Rectal smooth muscle tissue (tissue), 1 donor: ENCODE data around the gene LRPAP1.
"Not testable (repeated sequence)": the region's sequence is repeated elsewhere in the genome, so short reads cannot be mapped to it uniquely, and the experiment has no call there.

Experiments used
- H3K27ac ChIP-seq: one replicate; pipeline ENCODE4 v1.7.0; 2013; ENCODE audit warnings: low read depth, low read length, inconsistent platforms
- H3K27me3 ChIP-seq: one replicate; pipeline ENCODE4 v1.7.0; 2013; ENCODE audit warnings: low read length; ENCODE audit not compliant: control insufficient read depth, insufficient read depth
- H3K36me3 ChIP-seq: one replicate; pipeline ENCODE4 v1.7.0; 2013; ENCODE audit warnings: low read length; ENCODE audit not compliant: control insufficient read depth, insufficient read depth
- H3K4me1 ChIP-seq: one replicate; pipeline ENCODE4 v1.7.0; 2013; ENCODE audit warnings: low read length; ENCODE audit not compliant: control insufficient read depth, insufficient read depth
- H3K4me3 ChIP-seq: one replicate; pipeline ENCODE4 v1.7.0; 2013; ENCODE audit warnings: low read length
- H3K9ac ChIP-seq: one replicate; pipeline ENCODE4 v1.7.0; 2013; ENCODE audit warnings: low read length

Gene LRPAP1, protein sequence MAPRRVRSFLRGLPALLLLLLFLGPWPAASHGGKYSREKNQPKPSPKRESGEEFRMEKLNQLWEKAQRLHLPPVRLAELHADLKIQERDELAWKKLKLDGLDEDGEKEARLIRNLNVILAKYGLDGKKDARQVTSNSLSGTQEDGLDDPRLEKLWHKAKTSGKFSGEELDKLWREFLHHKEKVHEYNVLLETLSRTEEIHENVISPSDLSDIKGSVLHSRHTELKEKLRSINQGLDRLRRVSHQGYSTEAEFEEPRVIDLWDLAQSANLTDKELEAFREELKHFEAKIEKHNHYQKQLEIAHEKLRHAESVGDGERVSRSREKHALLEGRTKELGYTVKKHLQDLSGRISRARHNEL

DNA sequence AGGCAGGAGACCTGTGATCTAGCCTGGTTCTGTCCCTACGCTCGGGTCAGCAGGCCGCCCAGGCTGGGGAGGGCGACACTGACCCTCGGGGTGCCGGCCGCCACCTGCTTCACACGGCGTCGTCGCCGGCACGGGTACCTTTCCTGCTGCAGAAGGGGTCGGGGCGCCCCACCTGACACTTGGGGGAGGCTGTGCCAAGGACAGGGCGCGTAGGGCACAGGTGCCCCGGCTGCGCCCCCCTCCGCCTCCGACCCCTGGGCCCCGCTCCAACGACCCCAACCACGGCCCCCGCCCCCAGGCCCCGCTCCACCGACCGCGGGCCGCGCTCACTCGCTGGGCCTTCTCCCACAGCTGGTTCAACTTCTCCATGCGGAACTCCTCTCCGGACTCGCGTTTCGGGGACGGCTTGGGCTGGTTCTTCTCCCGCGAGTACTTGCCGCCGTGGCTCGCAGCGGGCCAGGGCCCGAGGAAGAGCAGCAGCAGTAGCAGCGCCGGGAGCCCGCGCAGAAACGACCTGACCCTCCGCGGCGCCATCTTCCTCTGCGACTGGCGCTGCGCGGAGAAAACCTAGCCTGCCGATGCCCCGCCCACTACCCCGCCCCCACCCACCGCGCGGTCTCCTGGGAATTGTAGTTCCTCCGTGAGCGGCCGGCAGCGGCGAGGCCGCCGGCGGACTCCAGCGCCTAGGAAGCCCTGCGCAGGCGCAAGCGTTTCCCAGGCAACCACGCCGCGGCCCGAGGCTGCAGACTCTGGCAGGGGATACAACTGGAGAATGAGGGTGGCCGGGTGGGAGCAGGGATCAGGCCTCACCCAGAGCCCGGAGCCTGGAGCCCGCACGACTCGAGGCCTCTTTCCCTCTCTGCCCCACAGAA is at the start of gene LRPAP1:
LRPAP1 (minus strand) TSS at position 544 of the 872 bp plus-strand sequence; CDS start at position 534, 10 bp downstream.
- Histone ChIP-seq H3K27ac (peak within 1 kb of the TSS; percentile 77), H3K27me3 (no peaks in the 10 kb centered on the region)

DNA sequence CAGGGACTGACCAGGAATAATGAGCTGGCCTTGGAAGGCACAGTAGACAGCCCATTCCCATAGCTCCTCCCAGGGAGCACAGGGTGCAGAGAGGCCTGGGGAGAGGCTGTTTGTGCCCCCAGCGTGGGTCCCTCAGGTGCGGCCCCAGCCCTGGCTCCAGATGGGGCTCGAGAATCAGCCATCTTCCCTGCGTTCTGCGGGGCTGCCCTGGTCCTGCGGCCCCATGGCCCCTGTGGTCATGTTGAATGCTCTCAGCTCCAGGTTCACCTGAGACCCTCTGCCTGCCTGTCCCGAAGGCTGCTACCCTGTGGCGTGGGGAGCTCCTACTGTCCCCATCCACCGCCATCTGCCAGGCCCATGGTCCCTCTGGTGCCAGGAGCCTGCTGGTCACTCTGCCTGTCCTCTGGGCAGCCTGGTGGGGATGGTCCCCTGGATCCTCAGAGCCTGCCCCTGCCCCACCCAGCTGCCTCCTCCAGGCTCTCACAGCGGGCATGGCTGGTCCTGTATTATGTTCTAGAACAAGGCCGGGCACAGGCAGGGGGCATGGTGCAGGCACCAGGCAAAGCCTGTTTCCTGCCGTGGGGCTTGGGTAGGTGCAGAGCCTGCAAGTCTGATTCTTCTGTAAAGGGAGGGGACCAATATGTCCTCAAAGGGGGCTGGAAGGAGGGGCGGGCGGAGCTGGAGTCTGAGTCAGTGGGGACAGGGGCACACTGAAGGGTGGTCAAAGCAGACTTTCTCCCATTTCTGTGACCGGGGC is 49.3 kb upstream of the LRPAP1 start:
- H3K36me3 ChIP-seq, H3K27ac ChIP-seq, H3K4me3 ChIP-seq, H3K27me3 ChIP-seq, H3K4me1 ChIP-seq, H3K9ac ChIP-seq: not testable (repeated sequence)

More for the DNA sequence above, at the start of gene LRPAP1:
- H3K4me3 ChIP-seq = peak within 1 kb of the TSS; percentile 80
- peak within 1 kb of the TSS; percentile 42 for H3K9ac ChIP-seq
- H3K4me1 ChIP-seq = peaks cover 13% of the 10 kb centered on the region
- peaks cover 5% of the 10 kb centered on the region for H3K36me3 ChIP-seq

DNA sequence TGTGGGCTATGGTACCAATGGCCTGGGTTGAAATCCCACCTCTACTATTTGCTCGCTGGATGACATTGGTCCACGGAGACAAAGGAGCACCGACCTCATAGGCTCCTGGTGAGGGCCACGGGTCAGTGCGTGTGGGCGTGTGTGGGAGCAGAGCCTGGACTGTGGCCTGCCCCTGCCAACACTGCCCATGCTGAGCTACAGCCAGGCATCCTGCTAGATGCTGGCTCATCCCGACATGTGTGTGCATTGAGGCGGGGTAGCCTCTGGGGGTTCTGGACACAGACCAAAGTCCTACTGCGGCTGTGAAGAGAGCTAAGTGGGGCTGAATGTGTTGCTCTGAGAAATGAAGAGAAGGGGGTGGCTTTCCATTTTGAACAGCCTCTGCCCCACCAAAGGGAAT is 48.6 kb upstream of the LRPAP1 start:
- H3K4me1 ChIP-seq, H3K27me3 ChIP-seq, H3K4me3 ChIP-seq, H3K27ac ChIP-seq, H3K36me3 ChIP-seq, H3K9ac ChIP-seq: not testable (repeated sequence)

DNA sequence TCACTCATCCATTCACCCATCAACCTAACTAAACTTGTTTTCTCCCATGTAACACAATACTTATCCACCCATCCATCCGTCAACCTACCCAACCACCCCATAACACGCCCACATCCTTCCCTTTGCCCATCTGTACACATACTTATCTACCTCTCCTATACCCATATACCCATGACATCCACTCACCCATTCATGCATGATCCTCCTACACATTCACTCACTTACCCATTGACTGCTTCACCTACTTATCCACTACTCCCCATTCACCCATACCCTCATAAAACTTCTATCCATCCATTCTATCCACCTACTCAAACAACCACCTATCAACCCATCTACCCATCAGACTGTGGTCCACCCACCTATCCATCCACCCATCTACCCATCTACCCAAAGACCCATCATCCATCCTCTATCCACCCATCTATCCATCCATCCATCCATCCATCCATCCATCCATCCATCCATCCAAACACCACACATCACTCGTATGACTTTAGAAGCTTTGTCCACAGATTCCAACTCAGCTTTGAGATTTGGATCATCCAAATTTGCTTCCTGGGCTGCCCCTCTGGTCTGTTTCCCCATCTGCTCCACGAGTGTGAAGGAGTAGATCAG is 46.4 kb upstream of the LRPAP1 start:
- not testable (repeated sequence) for H3K27ac ChIP-seq, H3K36me3 ChIP-seq, H3K27me3 ChIP-seq, H3K9ac ChIP-seq, H3K4me1 ChIP-seq, H3K4me3 ChIP-seq

DNA sequence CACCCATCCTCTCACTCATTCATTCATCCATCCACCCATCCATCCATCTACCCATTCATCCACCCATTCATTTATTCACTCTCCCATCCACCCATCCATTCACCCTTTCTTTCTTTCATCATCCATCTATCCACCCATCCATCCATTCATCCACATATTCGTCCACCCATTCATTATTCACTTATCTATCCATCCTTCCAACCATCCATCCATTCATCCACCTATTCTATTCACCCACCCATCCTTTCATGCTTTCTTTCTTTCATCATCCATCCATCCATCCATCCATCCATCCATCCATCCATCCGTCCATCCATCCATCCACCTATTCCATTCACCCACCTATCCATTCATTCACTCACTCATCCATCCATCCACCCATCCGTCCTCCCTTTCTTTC is 45.8 kb upstream of the LRPAP1 start:
- H3K27me3 ChIP-seq, H3K4me3 ChIP-seq, H3K36me3 ChIP-seq, H3K9ac ChIP-seq, H3K4me1 ChIP-seq, H3K27ac ChIP-seq: not testable (repeated sequence)

DNA sequence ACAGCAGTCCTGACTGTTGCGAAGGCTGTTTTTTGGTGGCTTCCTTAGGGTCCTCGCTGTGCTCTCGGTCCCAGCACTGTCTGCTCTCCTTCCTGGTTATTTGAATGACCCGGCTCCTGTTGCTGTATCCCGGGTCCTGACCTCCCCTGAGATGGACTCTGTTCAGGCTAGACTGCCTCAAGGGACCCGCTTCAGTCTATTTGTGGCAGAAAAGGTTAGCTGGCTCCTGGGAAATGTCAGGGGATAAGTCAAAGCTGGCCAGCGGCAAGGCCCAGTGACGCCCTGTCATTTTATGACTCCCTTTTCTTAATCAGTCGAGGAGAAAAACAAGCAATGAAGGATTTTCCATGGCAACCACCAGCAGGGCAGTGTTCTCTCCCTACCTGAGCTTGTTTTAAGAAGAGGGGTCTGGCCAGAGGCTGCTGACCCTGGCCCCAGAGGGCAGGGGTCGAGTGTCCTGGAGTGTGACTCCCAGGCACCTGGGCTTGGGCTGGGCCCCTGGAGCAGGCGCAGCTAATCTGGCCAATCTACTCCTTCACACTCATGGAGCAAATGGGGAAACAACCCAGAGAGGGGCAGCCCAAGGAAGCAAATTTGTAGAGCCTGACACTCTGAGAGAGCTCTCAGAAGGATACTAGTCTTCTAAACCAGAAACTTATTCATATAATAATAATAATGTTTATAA is 45.1 kb upstream of the LRPAP1 start:
- not testable (repeated sequence) for H3K27ac ChIP-seq, H3K9ac ChIP-seq, H3K4me3 ChIP-seq, H3K4me1 ChIP-seq, H3K27me3 ChIP-seq, H3K36me3 ChIP-seq

DNA sequence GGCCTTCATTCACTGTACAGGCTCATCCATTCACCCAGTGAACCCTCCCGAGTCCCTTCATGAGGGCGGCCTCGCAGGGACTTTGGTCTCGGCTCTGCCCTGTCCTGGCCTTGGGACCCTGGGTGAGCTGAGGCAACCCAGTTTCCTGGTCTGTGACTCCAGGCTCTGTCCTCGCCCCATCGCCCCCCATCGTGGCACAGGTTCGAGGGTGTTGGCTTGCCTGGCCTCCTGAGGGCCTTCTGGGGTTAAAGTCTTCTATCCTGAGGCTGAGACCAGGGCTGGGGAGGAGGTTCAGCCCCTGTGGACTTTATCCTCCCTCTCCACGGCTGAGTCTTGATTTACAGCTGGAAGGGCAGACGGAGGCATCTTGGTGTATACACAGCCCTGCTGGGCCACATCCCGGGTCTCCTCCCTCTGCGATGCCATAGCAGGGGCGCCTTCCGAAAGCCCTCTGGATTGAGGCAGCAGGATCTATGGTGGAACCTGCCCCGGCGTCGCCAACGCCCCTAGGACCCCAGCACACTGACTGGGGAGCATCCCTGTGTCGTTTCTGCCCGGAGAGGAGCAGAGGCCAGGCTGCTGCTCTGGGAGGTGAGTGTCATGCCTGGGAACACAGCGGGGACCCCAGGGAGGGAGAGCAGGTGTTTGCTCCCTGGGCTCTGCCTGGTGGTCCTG is 44.4 kb upstream of the LRPAP1 start:
- H3K27me3 ChIP-seq, H3K4me3 ChIP-seq, H3K9ac ChIP-seq, H3K36me3 ChIP-seq, H3K27ac ChIP-seq, H3K4me1 ChIP-seq: not testable (repeated sequence)

DNA sequence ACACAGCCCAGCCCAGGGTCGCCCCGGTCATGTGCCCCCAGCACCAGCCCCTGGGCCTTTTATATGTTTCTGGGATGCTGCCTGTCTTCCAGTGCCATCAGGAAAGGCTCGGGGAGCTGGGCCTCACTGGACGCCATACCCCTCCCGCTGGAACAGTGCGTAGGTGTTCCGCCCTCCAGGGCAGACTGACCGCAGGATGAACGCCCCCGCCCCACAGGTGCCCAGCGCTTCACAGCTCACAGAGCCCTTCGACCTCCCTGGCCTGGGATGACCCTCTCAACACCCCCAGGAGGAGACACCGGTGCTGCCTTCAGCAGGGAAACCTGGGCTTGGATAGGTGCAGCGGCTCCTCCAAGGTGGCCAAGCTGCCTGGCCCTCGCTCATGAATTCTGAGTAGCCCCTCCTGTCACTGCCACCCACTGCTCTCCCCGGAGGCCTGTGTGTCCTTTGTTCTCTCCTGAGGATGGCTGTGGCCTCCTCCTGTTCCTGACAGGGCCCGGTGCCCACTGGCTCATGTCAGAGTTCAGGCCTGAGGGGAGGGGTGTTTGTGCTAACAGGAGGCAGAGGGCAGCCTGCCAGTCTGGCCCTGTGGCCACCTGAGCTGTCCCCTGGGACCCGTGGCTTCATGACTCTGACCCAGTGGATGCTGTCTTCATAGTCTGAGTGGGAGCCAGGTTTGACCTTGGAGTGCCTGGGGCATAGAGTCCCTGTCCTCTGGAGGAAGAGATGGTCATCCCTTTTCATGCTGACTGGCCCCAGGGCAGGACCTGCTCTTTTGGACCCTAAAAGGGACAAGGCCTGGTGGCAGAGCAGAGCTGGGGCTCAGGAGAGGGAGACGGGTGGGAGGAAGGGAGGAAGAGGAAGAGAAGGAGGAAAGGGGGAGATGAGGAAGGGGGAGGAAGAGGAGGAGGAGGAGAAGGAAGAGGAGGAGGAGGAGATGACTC is 43.5 kb upstream of the LRPAP1 start:
- not testable (repeated sequence) for H3K36me3 ChIP-seq, H3K4me3 ChIP-seq, H3K9ac ChIP-seq, H3K4me1 ChIP-seq, H3K27ac ChIP-seq, H3K27me3 ChIP-seq

DNA sequence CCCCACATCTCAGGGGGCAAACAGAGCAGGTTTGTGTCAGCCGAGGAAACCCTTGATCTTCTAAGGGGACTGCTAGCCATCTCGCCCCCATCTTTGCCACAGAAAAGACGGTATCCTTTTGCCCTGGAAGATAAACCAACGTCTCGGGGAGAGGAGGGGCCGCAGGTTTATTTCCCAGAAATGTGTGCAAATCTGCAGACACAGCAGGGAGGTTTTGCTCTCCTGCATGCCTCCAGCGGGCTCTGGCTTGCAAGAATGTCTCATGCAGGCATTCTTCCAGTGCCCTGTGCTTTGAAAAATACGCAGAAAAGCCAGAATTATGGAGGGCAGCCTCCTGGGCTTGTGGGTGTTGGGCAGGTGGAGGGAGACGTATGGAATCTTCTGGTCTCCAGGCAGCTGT is 42.6 kb upstream of the LRPAP1 start:
- H3K4me3 ChIP-seq, H3K27me3 ChIP-seq, H3K27ac ChIP-seq, H3K9ac ChIP-seq, H3K36me3 ChIP-seq, H3K4me1 ChIP-seq: not testable (repeated sequence)

DNA sequence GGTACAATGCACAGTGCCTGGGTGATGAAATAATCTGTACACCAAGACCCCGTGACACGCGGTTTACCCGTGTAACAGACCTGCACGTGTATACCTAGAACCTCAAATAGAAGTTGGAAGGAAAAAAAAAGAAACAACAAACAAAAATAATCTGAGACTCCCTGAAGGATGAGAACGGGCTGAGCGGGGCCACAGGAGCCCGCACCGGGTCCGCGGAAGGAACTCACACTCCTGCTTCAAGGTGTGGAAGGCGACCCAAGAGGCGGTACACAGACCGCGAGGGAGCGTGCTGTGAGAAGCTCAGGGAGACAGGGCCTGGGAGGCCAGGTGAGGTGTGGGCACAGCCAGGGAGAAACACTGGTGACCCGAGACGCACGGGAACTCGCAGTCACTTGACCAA is 42.1 kb upstream of the LRPAP1 start:
- H3K4me3 ChIP-seq, H3K27ac ChIP-seq, H3K9ac ChIP-seq, H3K27me3 ChIP-seq, H3K36me3 ChIP-seq, H3K4me1 ChIP-seq: not testable (repeated sequence)

DNA sequence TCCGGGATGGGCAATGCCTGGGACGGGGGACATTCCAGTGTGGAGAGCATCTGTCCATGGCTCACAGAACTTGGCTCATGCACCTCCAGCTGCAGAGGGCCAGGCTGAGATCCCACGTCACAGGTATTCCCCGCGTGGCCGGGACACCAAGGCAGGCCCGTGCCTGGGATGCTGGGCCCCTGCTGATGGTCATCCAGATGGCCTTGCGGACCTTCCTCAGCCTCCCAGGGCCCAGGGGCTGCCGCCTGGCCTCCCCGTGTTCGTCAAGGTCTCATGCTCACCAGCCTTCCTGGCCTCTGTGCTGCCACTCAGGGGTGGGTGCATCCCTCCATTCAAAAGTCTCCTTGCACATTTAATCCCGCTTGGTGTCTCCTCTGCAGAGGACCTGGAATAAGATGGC is 40.9 kb upstream of the LRPAP1 start:
- H3K36me3 ChIP-seq = no peaks in the 10 kb centered on the region
- H3K27me3 ChIP-seq = no peaks in the 10 kb centered on the region
- no peak overlapping the region for H3K27ac ChIP-seq
- H3K4me1 ChIP-seq = no peaks in the 10 kb centered on the region
- H3K9ac ChIP-seq = no peak overlapping the region
- H3K4me3 ChIP-seq = no peak overlapping the region
